ENCODE measurements around the gene RNF212B.

Gene RNF212B

DNA sequence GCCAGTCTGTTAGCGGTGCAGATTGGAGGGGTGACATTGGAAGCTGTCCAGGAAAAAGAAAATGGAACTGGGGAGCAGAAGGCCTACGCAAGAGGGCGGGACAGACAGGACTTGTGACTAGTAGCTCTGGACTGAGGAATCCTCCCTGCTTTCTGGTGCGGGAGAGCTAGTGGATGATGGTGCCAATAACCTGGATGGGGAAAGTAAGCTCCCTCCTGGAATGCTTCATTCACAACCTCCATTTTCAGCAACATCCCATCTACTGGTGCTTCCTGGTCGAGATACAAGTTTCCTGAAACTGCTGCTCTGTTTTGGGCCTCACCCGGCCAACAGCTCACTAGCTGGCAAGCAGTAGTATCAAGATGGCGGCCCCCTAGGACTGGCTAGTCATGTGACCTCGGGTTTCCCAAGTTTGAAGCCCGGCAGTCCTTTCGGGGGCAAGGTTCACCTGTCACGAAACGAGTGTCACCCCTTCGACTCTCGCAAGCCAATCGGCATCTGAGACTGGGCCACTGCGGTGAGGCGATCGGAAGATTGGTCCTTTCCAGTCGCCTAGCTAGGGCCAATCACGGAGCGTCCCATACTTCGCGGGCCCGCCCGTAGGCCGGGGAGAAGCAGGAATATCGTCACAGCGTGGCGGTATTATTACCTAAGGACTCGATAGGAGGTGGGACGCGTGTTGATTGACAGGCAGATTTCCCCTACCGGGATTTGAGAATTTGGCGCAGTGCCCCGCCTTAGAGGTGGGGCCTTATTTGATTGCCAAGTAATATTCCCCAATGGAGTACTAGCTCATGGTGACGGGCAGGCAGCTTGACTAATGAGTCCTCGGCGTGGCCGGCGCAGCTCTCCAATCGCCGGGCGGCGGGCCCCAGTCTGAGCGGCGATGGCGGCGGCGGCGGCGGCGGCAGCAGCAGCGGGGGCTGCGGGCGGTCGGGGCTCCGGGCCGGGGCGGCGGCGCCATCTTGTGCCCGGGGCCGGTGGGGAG, 83.1 kb downstream of the RNF212B start, which contains the start of gene PABPN1 (continued):
- TF ChIP-seq ZSCAN16 (tag by site-specific recombination; IDR thresholded peaks at IDR 0.05) (no peak), GLIS2 (tag by site-specific recombination; IDR thresholded peaks at IDR 0.05) (peak; percentile 24; the same call in 1 of the 2 replicates), ZNF596 (tag by site-specific recombination; IDR thresholded peaks at IDR 0.05) (no peak), ZNF223 (tag by site-specific recombination; IDR thresholded peaks at IDR 0.05) (no peak), ZBTB48 (tag by site-specific recombination; IDR thresholded peaks at IDR 0.05) (0 out of 2 replicates have a peak, but pooled peaks have one; percentile 38), ZNF184 (tag by site-specific recombination; IDR thresholded peaks at IDR 0.05) (peak; percentile 74), ZNF10 (tag by site-specific recombination; IDR thresholded peaks at IDR 0.05) (no peak), SCRT1 (tag by site-specific recombination; IDR thresholded peaks at IDR 0.05; ENCODE audit: borderline replicate concordance) (no peak), ZNF248 (tag by site-specific recombination; IDR thresholded peaks at IDR 0.05) (no peak), TCF7L2 (IDR thresholded peaks at IDR 0.05; ENCODE audit: borderline replicate concordance, low read depth, low read length) (no peak), ZEB2 (tag by site-specific recombination; IDR thresholded peaks at IDR 0.05) (0 out of 2 replicates have a peak, but pooled peaks have one; percentile 50), OSR2 (tag by site-specific recombination; IDR thresholded peaks at IDR 0.05) (no peak), ZNF341 (tag by site-specific recombination; IDR thresholded peaks at IDR 0.05; ENCODE audit: low read depth) (peak; percentile 39), IKZF3 (tag by site-specific recombination; IDR thresholded peaks at IDR 0.05) (no peak), PRDM1 (tag by site-specific recombination; IDR thresholded peaks at IDR 0.05) (no peak), EGR2 (tag by site-specific recombination; IDR thresholded peaks at IDR 0.05; ENCODE audit: low read depth) (no peak), ZNF37A (tag by site-specific recombination; IDR thresholded peaks at IDR 0.05) (no peak), KLF7 (tag by site-specific recombination; IDR thresholded peaks at IDR 0.05; ENCODE audit: borderline replicate concordance) (no peak), RBAK (tag by site-specific recombination; IDR thresholded peaks at IDR 0.05) (no peak), OVOL3 (tag by site-specific recombination; IDR thresholded peaks at IDR 0.05) (no peak), ZNF335 (tag by site-specific recombination; conservative IDR thresholded peaks at IDR 0.05) (peak; percentile 45; the same call in 1 of the 2 replicates), ZNF211 (tag by site-specific recombination; IDR thresholded peaks at IDR 0.05; ENCODE audit: low read depth) (no peak)
- TF ChIP-seq, protein P1, sequence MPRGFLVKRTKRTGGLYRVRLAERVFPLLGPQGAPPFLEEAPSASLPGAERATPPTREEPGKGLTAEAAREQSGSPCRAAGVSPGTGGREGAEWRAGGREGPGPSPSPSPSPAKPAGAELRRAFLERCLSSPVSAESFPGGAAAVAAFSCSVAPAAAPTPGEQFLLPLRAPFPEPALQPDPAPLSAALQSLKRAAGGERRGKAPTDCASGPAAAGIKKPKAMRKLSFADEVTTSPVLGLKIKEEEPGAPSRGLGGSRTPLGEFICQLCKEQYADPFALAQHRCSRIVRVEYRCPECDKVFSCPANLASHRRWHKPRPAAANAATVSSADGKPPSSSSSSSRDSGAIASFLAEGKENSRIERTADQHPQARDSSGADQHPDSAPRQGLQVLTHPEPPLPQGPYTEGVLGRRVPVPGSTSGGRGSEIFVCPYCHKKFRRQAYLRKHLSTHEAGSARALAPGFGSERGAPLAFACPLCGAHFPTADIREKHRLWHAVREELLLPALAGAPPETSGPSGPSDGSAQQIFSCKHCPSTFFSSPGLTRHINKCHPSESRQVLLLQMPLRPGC (tag by site-specific recombination; IDR thresholded peaks at IDR 0.05) = no peak
- TF ChIP-seq, protein P2, sequence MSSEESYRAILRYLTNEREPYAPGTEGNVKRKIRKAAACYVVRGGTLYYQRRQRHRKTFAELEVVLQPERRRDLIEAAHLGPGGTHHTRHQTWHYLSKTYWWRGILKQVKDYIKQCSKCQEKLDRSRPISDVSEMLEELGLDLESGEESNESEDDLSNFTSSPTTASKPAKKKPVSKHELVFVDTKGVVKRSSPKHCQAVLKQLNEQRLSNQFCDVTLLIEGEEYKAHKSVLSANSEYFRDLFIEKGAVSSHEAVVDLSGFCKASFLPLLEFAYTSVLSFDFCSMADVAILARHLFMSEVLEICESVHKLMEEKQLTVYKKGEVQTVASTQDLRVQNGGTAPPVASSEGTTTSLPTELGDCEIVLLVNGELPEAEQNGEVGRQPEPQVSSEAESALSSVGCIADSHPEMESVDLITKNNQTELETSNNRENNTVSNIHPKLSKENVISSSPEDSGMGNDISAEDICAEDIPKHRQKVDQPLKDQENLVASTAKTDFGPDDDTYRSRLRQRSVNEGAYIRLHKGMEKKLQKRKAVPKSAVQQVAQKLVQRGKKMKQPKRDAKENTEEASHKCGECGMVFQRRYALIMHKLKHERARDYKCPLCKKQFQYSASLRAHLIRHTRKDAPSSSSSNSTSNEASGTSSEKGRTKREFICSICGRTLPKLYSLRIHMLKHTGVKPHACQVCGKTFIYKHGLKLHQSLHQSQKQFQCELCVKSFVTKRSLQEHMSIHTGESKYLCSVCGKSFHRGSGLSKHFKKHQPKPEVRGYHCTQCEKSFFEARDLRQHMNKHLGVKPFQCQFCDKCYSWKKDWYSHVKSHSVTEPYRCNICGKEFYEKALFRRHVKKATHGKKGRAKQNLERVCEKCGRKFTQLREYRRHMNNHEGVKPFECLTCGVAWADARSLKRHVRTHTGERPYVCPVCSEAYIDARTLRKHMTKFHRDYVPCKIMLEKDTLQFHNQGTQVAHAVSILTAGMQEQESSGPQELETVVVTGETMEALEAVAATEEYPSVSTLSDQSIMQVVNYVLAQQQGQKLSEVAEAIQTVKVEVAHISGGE (tag by site-specific recombination; conservative IDR thresholded peaks at IDR 0.05; ENCODE audit: low read depth) = peak; percentile 45; the same call in 1 of the 2 replicates
- TF ChIP-seq, protein P3, sequence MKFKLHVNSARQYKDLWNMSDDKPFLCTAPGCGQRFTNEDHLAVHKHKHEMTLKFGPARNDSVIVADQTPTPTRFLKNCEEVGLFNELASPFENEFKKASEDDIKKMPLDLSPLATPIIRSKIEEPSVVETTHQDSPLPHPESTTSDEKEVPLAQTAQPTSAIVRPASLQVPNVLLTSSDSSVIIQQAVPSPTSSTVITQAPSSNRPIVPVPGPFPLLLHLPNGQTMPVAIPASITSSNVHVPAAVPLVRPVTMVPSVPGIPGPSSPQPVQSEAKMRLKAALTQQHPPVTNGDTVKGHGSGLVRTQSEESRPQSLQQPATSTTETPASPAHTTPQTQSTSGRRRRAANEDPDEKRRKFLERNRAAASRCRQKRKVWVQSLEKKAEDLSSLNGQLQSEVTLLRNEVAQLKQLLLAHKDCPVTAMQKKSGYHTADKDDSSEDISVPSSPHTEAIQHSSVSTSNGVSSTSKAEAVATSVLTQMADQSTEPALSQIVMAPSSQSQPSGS (tag by site-specific recombination; IDR thresholded peaks at IDR 0.05; ENCODE audit: low read depth) = no peak
- TF ChIP-seq, protein P4, sequence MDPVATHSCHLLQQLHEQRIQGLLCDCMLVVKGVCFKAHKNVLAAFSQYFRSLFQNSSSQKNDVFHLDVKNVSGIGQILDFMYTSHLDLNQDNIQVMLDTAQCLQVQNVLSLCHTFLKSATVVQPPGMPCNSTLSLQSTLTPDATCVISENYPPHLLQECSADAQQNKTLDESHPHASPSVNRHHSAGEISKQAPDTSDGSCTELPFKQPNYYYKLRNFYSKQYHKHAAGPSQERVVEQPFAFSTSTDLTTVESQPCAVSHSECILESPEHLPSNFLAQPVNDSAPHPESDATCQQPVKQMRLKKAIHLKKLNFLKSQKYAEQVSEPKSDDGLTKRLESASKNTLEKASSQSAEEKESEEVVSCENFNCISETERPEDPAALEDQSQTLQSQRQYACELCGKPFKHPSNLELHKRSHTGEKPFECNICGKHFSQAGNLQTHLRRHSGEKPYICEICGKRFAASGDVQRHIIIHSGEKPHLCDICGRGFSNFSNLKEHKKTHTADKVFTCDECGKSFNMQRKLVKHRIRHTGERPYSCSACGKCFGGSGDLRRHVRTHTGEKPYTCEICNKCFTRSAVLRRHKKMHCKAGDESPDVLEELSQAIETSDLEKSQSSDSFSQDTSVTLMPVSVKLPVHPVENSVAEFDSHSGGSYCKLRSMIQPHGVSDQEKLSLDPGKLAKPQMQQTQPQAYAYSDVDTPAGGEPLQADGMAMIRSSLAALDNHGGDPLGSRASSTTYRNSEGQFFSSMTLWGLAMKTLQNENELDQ (tag by site-specific recombination; IDR thresholded peaks at IDR 0.05; ENCODE audit: low read depth) = no peak
- TF ChIP-seq, protein P5, sequence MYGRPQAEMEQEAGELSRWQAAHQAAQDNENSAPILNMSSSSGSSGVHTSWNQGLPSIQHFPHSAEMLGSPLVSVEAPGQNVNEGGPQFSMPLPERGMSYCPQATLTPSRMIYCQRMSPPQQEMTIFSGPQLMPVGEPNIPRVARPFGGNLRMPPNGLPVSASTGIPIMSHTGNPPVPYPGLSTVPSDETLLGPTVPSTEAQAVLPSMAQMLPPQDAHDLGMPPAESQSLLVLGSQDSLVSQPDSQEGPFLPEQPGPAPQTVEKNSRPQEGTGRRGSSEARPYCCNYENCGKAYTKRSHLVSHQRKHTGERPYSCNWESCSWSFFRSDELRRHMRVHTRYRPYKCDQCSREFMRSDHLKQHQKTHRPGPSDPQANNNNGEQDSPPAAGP (tag by site-specific recombination; IDR thresholded peaks at IDR 0.05) = peak; percentile 35
- TF ChIP-seq, protein P6, sequence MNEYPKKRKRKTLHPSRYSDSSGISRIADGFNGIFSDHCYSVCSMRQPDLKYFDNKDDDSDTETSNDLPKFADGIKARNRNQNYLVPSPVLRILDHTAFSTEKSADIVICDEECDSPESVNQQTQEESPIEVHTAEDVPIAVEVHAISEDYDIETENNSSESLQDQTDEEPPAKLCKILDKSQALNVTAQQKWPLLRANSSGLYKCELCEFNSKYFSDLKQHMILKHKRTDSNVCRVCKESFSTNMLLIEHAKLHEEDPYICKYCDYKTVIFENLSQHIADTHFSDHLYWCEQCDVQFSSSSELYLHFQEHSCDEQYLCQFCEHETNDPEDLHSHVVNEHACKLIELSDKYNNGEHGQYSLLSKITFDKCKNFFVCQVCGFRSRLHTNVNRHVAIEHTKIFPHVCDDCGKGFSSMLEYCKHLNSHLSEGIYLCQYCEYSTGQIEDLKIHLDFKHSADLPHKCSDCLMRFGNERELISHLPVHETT (tag by site-specific recombination; IDR thresholded peaks at IDR 0.05) = peak; percentile 78

Data from HEK293 (cell line).